DMS53 (cell line): ENCODE measurements around the gene ACSL4.
A peak's percentile ranks its signal among the peaks of the same experiment; 100 is the strongest.
"Not testable (repeated sequence)": the region's sequence is repeated elsewhere in the genome, so short reads cannot be mapped to it uniquely, and the experiment has no call there.

Experiments used
- DNase-seq: peaks from one replicate; lab custom pipeline; 2025; lab: John Stamatoyannopoulos, UW

ACSL4 gene

GRCh38 chrX:109732807-109733612 is at the start of gene ACSL4:
ACSL4 (minus strand) TSS chrX:109733257; CDS start chrX:109683363, 49,894 bp downstream.
- DNase-seq = peak; percentile 92

GRCh38 chrX:109777749-109778148 is 44.7 kb upstream of the ACSL4 start:
- peak; percentile 78 for DNase-seq

DNA sequence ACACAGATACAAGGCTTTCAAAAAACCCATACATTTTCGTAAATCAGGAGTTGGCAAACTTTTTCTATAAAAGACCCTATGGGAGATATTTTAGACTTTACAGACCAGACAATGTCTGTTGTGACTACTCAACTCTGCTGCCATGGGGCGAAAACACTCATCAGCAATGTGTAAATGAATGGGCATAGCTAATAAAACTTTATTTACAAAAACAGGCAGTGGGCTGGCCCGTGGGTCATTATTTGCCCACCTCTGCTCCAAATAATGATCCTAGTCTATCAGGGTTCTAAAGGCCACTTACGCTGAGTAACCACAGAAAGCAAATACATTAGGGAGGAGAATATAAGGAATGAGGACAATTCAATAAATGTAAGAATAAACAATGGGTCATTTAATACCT is 43.9 kb upstream of the ACSL4 start:
- DNase-seq = peak; percentile 6

GRCh38 chrX:109776432-109776831 is 43.4 kb upstream of the ACSL4 start:
- DNase-seq = no peak

- no peak for DNase-seq
These were observed 42.3 kb upstream of the ACSL4 start for GRCh38 chrX:109775386-109775785.

DNA sequence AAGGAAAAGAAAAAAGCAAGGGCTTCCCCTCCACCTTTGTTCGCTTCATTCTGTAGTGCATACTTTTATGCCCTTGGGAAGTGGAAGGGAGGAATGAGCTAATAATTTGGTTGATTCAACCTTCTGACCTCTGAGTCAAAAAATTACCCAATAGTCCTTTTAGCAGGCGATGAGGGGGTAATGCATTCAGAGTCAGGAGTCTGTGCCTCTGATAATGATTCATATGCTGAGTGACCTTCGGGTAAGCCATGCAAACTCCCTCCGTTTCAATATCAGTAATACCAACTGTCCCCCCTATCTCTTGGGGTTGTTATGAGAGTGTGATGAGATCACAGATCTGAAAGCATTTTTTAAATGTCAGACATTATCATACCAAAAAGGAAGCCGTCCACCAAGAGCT is 41.6 kb upstream of the ACSL4 start:
- no peak for DNase-seq

DNA sequence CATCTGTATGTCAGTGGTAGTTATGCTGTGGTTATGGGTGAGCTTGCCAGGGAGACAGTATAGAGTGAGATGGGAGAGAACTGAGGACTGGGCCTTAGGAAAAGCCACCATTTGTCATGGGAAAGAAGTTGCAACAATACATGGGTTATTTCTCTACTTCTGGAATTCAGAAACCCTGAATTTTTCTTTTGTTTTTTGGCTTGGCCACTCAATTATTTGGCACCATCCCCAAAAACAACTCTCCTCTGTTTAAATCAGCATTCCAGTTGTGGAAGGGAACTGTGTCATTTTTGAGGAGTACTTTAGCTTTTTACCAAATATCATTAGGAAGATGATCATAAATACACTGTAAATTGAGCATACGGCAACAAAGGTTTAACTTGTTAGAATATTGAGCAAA is 41.1 kb upstream of the ACSL4 start:
- no peak for DNase-seq

- no peak for DNase-seq
These were observed 40.3 kb upstream of the ACSL4 start for GRCh38 chrX:109773374-109773773.

DNA sequence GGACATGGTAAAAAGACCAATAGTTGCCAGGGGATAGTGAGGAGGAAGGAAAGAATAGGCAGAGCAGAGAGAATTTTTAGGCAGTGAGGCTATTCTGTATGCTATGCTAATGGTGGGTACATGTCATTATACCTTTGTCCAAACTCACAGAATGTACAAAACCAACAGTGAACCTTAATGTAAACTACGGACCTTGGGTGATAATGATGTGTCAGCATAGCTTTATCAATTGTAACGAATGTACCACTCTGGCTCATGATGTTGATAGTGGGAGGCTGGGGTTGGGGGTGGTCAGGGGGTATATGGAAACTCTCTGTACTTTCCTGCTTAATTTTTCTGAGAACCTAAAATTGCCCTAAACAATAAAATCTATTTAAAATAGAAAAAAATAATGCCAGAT is 37.7 kb upstream of the ACSL4 start:
- DNase-seq = no peak

- DNase-seq = no peak
These were observed 27.8 kb upstream of the ACSL4 start for GRCh38 chrX:109760922-109761250.

DNA sequence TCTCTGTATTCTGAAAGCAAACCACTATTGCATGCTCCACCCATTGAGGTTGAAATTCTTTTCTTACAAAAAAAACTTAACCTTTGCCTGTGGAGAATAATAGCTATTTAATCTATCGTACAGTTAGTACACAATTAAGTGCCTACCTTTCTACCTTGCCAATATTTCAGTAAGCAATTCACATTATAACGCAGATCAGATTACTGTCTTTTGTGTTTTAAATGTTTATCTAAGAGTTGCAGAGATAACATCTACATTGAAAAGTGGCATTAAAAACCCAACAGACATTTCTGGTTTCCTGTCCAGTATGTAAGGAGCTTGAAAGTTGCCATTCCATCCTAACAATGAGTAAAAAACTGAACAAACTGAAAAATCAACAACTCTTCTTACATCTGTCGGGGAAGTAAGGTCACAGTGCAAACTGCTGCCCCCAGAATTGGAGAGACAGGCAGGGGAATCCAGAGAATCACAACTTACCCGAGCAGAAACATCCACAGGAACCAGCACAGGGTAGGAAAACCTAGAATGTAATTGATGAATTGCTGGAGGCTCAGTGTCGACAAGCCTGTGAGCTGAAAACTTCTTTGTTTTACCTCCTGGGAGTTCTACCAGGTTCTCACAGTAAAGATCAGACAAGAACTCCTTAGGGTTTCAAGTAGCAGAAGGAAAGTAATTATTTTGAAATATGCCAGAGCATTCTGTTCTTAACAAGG is 27.3 kb upstream of the ACSL4 start:
- peak; percentile 32 for DNase-seq

GRCh38 chrX:109753256-109753655 is 20.2 kb upstream of the ACSL4 start:
- peak; percentile 15 for DNase-seq

DNA sequence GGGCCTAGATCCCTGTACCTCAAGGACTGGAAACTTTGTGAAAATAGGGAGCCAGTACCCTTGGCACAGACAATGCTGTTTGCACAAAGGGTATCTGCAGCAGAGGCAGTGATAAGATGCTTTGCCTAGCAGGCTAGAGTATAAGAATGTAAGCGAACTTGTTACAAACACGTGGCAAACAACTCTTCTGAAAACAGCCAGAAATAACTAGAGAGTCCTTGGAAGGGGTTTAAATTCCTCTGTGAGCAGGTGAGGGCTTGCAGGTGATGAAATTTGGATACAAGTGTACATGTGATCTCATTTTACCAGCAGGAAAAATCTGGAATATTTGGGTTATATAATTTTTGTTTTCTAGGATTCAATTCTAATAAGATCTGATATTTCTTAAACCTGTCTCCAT is 18.6 kb upstream of the ACSL4 start:
- DNase-seq = no peak

- no peak for DNase-seq
These were observed 16.1 kb upstream of the ACSL4 start for GRCh38 chrX:109749207-109749606.

- DNase-seq = no peak
These were observed 14.6 kb upstream of the ACSL4 start for GRCh38 chrX:109747681-109748080.

GRCh38 chrX:109742722-109743121 is 9.7 kb upstream of the ACSL4 start:
- DNase-seq = no peak

DNA sequence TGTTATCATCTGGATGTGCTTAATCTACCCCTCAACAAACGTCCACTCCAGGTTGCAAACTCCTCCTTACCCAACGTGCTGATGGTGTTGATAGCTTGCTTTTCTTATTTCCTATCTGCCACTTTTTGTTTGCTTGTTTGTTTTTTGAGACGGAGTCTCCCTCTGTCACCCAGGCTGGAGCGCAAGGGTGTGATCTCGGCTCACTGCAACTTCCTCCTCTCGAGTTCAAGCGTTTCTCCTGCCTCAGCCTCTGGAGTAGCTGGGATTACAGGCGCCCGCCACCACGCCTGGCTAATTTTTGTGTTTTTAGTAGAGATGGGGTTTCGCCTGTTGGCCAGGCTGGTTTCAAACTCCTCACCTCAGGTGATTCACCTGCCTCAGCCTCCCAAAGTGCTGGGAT is 7.8 kb upstream of the ACSL4 start:
- DNase-seq = not testable (repeated sequence)

DNA sequence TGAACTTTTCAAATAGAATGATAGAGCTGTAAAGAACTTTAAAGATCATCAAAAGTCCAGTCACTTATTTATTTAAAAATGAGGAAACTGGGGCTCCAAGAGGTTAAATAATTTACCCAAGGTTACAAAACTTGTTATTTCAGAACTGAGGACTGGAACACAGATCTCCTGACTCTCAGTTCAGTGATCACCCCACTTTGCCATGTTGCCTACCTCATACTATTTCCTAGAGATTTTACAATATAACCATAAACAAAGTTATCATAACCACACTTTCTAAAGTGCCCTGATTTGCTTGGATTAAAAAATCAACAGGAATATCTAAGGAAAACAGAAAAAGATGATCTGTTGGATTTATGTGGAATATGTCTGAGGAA is 7.4 kb upstream of the ACSL4 start:
- DNase-seq = no peak

GRCh38 chrX:109739625-109740432 is 6.8 kb upstream of the ACSL4 start:
- DNase-seq = peak; percentile 32

GRCh38 chrX:109735202-109735744 is 2.2 kb upstream of the ACSL4 start:
- no peak for DNase-seq

GRCh38 chrX:109733613-109734083 is 591 bp upstream of the ACSL4 start:
- no peak for DNase-seq

DNA sequence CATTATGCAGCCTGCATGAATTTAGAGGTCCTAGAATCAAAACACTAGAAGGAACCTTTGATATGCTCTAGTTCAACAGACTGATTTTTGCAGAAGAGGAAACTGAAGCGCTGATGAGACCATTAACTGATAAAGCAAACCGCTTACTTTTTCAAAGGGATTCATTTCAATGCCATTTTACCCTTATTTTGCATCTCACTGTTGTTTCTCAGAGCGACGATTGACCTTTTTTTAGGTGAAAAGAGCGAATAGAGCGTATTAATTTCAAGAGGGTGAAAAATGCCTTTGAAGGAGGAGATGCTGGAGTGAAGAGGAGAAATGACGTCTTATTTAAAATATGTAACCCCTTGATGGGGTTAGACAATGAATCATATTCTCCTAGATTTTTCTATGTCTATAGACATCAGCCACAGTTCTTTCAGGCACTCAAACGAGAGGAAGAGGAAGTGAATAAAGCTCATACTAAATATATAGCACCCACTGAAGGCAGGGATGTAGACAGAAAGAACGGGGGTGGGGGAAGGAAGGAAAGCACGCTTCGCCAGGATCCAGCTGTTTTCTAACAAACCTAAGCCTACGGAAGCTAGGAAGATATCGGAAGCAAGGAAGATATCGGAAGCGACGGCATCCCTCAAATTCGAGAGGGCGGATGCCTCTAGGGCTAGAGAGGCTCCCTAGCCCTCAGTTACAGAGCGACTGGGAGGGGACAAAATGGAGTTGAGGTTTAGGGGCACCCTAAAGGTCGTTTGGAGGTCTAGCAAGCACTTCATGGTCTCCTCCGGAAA is 848 bp downstream of the ACSL4 start:
- peak; percentile 57 for DNase-seq
